ENCODE measurements around the gene BTBD9.

Gene BTBD9

GRCh38 chr6:38322138-38322537 lies 317.6 kb downstream of the BTBD9 start:
- DNase-seq (ENCODE audit: extremely low read depth, low read depth): no peak
- no peak for TF ChIP-seq CTCF (IDR thresholded peaks at IDR 0.05; ENCODE audit: low read depth, low read length, missing control alignments)
- no peak overlapping the region for H3K4me3 ChIP-seq (replicated peaks; ENCODE audit: low read depth, low read length)

GRCh38 chr6:38320843-38321242 lies 318.9 kb downstream of the BTBD9 start:
- no peak for TF ChIP-seq CTCF (IDR thresholded peaks at IDR 0.05; ENCODE audit: low read depth, low read length, missing control alignments)
- DNase-seq (ENCODE audit: extremely low read depth, low read depth): no peak
- no peak overlapping the region for H3K4me3 ChIP-seq (replicated peaks; ENCODE audit: low read depth, low read length)

- no peak for TF ChIP-seq CTCF (IDR thresholded peaks at IDR 0.05; ENCODE audit: low read depth, low read length, missing control alignments)
- no peak for DNase-seq (ENCODE audit: extremely low read depth, low read depth)
- no peak overlapping the region for H3K4me3 ChIP-seq (replicated peaks; ENCODE audit: low read depth, low read length)
Observed at GRCh38 chr6:38320358-38320757, 319.4 kb downstream of the BTBD9 start.

- TF ChIP-seq CTCF (IDR thresholded peaks at IDR 0.05; ENCODE audit: low read depth, low read length, missing control alignments): no peak
- no peak for DNase-seq (ENCODE audit: extremely low read depth, low read depth)
- H3K4me3 ChIP-seq (replicated peaks; ENCODE audit: low read depth, low read length): no peak overlapping the region
Observed at GRCh38 chr6:38319256-38320212, 320.2 kb downstream of the BTBD9 start.

GRCh38 chr6:38316099-38316868 lies 323.4 kb downstream of the BTBD9 start:
- H3K4me3 ChIP-seq (replicated peaks; ENCODE audit: low read depth, low read length): no peak overlapping the region
- no peak for TF ChIP-seq CTCF (IDR thresholded peaks at IDR 0.05; ENCODE audit: low read depth, low read length, missing control alignments)
- no peak for DNase-seq (ENCODE audit: extremely low read depth, low read depth)

- no peak overlapping the region for H3K4me3 ChIP-seq (replicated peaks; ENCODE audit: low read depth, low read length)
- no peak for DNase-seq (ENCODE audit: extremely low read depth, low read depth)
- no peak for TF ChIP-seq CTCF (IDR thresholded peaks at IDR 0.05; ENCODE audit: low read depth, low read length, missing control alignments)
Observed at GRCh38 chr6:38311201-38311600, 328.5 kb downstream of the BTBD9 start.

Measured in HFF-Myc (cell line).